ENCODE results near the gene MAGI1. TPM values are rescaled to one million over a fixed set of nuclear protein-coding genes. Genes with fewer than 3 reads are reported as not detected.

MAGI1 gene
- total and polyA plus RNA-seq, 2 donors (not counting 1 experiment from before 2014, with no cell fraction given): 0.10 to 0.22 TPM

- no peaks in the 10 kb centered on the region for H3K36me3 ChIP-seq (replicated peaks in 1 of 2; ENCODE audit: control extremely low read depth in 1 of 2, control insufficient read depth in 1 of 2, extremely low read depth in 1 of 2, insufficient read depth in 2 of 2, low read length in 1 of 2)
- H3K9me3 ChIP-seq (ENCODE audit: control extremely low read depth in 1 of 3, control insufficient read depth in 2 of 3, insufficient read depth in 1 of 3, low read length in 2 of 3): peaks cover 0 to 9% (median 0%) of the 10 kb centered on the region in 3 donors
- 71% methylated on average over 2 of the region's 3 CpGs for WGBS (ENCODE audit: insufficient coverage)
- TF ChIP-seq, protein P1, sequence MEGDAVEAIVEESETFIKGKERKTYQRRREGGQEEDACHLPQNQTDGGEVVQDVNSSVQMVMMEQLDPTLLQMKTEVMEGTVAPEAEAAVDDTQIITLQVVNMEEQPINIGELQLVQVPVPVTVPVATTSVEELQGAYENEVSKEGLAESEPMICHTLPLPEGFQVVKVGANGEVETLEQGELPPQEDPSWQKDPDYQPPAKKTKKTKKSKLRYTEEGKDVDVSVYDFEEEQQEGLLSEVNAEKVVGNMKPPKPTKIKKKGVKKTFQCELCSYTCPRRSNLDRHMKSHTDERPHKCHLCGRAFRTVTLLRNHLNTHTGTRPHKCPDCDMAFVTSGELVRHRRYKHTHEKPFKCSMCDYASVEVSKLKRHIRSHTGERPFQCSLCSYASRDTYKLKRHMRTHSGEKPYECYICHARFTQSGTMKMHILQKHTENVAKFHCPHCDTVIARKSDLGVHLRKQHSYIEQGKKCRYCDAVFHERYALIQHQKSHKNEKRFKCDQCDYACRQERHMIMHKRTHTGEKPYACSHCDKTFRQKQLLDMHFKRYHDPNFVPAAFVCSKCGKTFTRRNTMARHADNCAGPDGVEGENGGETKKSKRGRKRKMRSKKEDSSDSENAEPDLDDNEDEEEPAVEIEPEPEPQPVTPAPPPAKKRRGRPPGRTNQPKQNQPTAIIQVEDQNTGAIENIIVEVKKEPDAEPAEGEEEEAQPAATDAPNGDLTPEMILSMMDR (IDR thresholded peaks at IDR 0.05): no peak
- TF ChIP-seq EZH2 (IDR thresholded peaks at IDR 0.05; ENCODE audit: borderline replicate concordance, insufficient read depth, low read depth, low read length, poor library complexity, severe bottlenecking): no peak
- no peaks in the 10 kb centered on the region for H3K27me3 Mint-ChIP-seq
- H2AFZ ChIP-seq (ENCODE audit: insufficient read depth, low read depth, low read length, poor library complexity, severe bottlenecking): no peak overlapping the region
- H3K4me3 Mint-ChIP-seq: no peak overlapping the region
- CTCF ChIA-PET: no interaction called here
- H3K27ac ChIP-seq (ENCODE audit: low read length in 2 of 2): no peak overlapping the region
- H3K79me2 ChIP-seq (ENCODE audit: control insufficient read depth, insufficient read depth, low read length): no peaks in the 10 kb centered on the region
- no peak overlapping the region for H3K27ac Mint-ChIP-seq
- H3K9me3 Mint-ChIP-seq (ENCODE audit: insufficient read depth): no peaks in the 10 kb centered on the region
- ATAC-seq (ENCODE audit: low read depth): no peak
- intact Hi-C loops (cut with micrococcal nuclease): no loop called here
- no peaks in the 10 kb centered on the region for H3K4me1 Mint-ChIP-seq
- H3K27me3 ChIP-seq (replicated peaks in 1 of 4; ENCODE audit: control extremely low read depth in 1 of 4, control insufficient read depth in 3 of 4, insufficient read depth in 4 of 4, low read length in 3 of 4): no peaks in the 10 kb centered on the region
- DNase-seq: no peak
- no peaks in the 10 kb centered on the region for H3K4me1 ChIP-seq (ENCODE audit: control insufficient read depth in 2 of 2, insufficient read depth in 2 of 2, low read length in 2 of 2)
- no peaks in the 10 kb centered on the region for H4K20me1 ChIP-seq (ENCODE audit: control insufficient read depth, insufficient read depth, low read length, poor library complexity, severe bottlenecking)
- POLR2A ChIA-PET: no interaction called here
- no peak overlapping the region for H3K4me2 ChIP-seq (replicated peaks; ENCODE audit: low read depth, low read length, poor library complexity, severe bottlenecking)
- no peak overlapping the region for H3K9ac ChIP-seq (ENCODE audit: low read length)
- no peak overlapping the region for H3K4me3 ChIP-seq (ENCODE audit: control extremely low read depth in 1 of 5, extremely low read depth in 1 of 5, insufficient read depth in 1 of 5, low read depth in 2 of 5, low read length in 4 of 5)
Measured at GRCh38 chr3:65335587-65335986, 703.1 kb downstream of the MAGI1 start.

DNA sequence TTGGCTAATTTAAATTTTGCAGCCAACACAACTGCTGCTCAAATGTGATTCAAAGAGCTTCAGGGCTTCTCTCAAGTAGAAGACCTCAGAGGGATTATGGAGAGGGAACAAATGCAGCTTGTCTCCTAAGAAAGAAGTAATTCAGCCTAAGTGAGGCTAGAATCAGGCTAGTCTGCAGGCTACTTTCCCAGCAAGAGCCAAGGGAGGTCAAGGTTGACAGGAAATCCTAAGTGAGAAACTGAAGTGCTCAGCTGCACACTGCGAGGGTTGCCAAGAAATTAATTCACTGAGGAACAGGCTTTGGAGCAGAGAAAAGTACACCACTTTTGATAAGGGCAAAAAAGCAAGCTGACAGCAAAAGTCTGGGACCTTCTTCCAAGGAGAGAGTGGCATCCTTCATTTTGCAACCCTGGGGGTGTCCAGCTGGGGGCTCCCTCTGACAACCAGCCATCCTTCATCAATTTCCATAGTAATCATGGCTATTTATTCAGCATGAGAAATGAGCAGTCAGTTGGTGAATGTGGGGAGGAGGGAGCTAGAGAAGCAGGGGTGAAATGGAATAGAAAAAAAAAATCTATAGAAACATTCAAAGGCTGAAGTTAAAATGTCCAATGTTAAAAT lies 704.6 kb downstream of the MAGI1 start:
- Histone ChIP-seq H3K9ac (ENCODE audit: low read length) (no peak overlapping the region), H3K4me1 (ENCODE audit: control insufficient read depth in 2 of 2, insufficient read depth in 2 of 2, low read length in 2 of 2) (no peaks in the 10 kb centered on the region), H3K9me3 (ENCODE audit: control extremely low read depth in 1 of 3, control insufficient read depth in 2 of 3, insufficient read depth in 1 of 3, low read length in 2 of 3) (peaks cover 0 to 4% (median 0%) of the 10 kb centered on the region in 3 donors), H3K4me3 (ENCODE audit: control extremely low read depth in 1 of 5, extremely low read depth in 1 of 5, insufficient read depth in 1 of 5, low read depth in 2 of 5, low read length in 4 of 5) (no peak overlapping the region), H3K4me2 (replicated peaks; ENCODE audit: low read depth, low read length, poor library complexity, severe bottlenecking) (no peak overlapping the region), H3K79me2 (ENCODE audit: control insufficient read depth, insufficient read depth, low read length) (no peaks in the 10 kb centered on the region), H3K27me3 (replicated peaks in 1 of 4; ENCODE audit: control extremely low read depth in 1 of 4, control insufficient read depth in 3 of 4, insufficient read depth in 4 of 4, low read length in 3 of 4) (no peaks in the 10 kb centered on the region), H3K36me3 (replicated peaks in 1 of 2; ENCODE audit: control extremely low read depth in 1 of 2, control insufficient read depth in 1 of 2, extremely low read depth in 1 of 2, insufficient read depth in 2 of 2, low read length in 1 of 2) (no peaks in the 10 kb centered on the region), H4K20me1 (ENCODE audit: control insufficient read depth, insufficient read depth, low read length, poor library complexity, severe bottlenecking) (no peaks in the 10 kb centered on the region), H3K27ac (ENCODE audit: low read length in 2 of 2) (no peak overlapping the region), H2AFZ (ENCODE audit: insufficient read depth, low read depth, low read length, poor library complexity, severe bottlenecking) (no peak overlapping the region)
- ATAC-seq (ENCODE audit: low read depth) (no peak), DNase-seq (no peak)
- Mint-ChIP-seq H3K27me3 (no peaks in the 10 kb centered on the region), H3K27ac (no peak overlapping the region), H3K4me1 (no peaks in the 10 kb centered on the region), H3K9me3 (ENCODE audit: insufficient read depth) (no peaks in the 10 kb centered on the region), H3K4me3 (no peak overlapping the region)
- ChIA-PET CTCF (no interaction called here), POLR2A (no interaction called here)
- no peak for TF ChIP-seq EZH2 (IDR thresholded peaks at IDR 0.05; ENCODE audit: borderline replicate concordance, insufficient read depth, low read depth, low read length, poor library complexity, severe bottlenecking)
- TF ChIP-seq, protein P1 (IDR thresholded peaks at IDR 0.05): no peak
- 22% methylated on average over 1 of the region's 1 CpG for WGBS (ENCODE audit: insufficient coverage)
- intact Hi-C loops (cut with micrococcal nuclease): no loop called here
